ENCODE measurements around the gene BLOC1S6. TPM values are rescaled to one million over a fixed set of nuclear protein-coding genes. Genes with fewer than 3 reads are reported as not detected.
A peak's percentile ranks its signal among the peaks of the same experiment; 100 is the strongest.

Gene BLOC1S6
- total RNA-seq, 1 donor from 2014 or later, result 84.8 TPM

GRCh38 chr15:45587863-45588170, 638 bp downstream of the BLOC1S6 start:
- DNase-seq (ENCODE audit: low read depth), result no peak

GRCh38 chr15:45588219-45588875, 1.2 kb downstream of the BLOC1S6 start:
- peak; percentile 33 for DNase-seq (ENCODE audit: low read depth)

- DNase-seq (ENCODE audit: low read depth), result no peak
Observed at GRCh38 chr15:45589256-45589655, 2.1 kb downstream of the BLOC1S6 start.

- no peak for DNase-seq (ENCODE audit: low read depth)
Observed at GRCh38 chr15:45594319-45594718, 7.1 kb downstream of the BLOC1S6 start.

GRCh38 chr15:45594835-45595530, 7.8 kb downstream of the BLOC1S6 start:
- no peak for DNase-seq (ENCODE audit: low read depth)

GRCh38 chr15:45603881-45604280, 16.7 kb downstream of the BLOC1S6 start:
- no peak for DNase-seq (ENCODE audit: low read depth)

- no peak for DNase-seq (ENCODE audit: low read depth)
Observed at GRCh38 chr15:45604326-45604725, 17.1 kb downstream of the BLOC1S6 start.

GRCh38 chr15:45606413-45606812, 19.2 kb downstream of the BLOC1S6 start:
- no peak for DNase-seq (ENCODE audit: low read depth)

GRCh38 chr15:45606841-45607240, 19.7 kb downstream of the BLOC1S6 start:
- DNase-seq (ENCODE audit: low read depth), result no peak

- DNase-seq (ENCODE audit: low read depth), result peak; percentile 24
Observed at GRCh38 chr15:45611305-45611704, 24.1 kb downstream of the BLOC1S6 start.

- DNase-seq (ENCODE audit: low read depth), result no peak
Observed at GRCh38 chr15:45612790-45613415, 25.7 kb downstream of the BLOC1S6 start.

GRCh38 chr15:45616901-45617323, 29.7 kb downstream of the BLOC1S6 start:
- no peak for DNase-seq (ENCODE audit: low read depth)

- DNase-seq (ENCODE audit: low read depth), result no peak
Observed at GRCh38 chr15:45618813-45619212, 31.6 kb downstream of the BLOC1S6 start.

GRCh38 chr15:45628136-45628535, 41.0 kb downstream of the BLOC1S6 start:
- no peak for DNase-seq (ENCODE audit: low read depth)

- peak; percentile 60 for DNase-seq (ENCODE audit: low read depth)
Observed at GRCh38 chr15:45630917-45631691, 43.9 kb downstream of the BLOC1S6 start.

GRCh38 chr15:45631776-45632175, 44.6 kb downstream of the BLOC1S6 start:
- DNase-seq (ENCODE audit: low read depth), result no peak

GRCh38 chr15:45634432-45635190, 47.4 kb downstream of the BLOC1S6 start, which contains the start of gene SQOR:
TSS of gene SQOR (plus strand) at chr15:45635029. CDS start at chr15:45658924, 23,895 bp downstream.
- DNase-seq (ENCODE audit: low read depth), result peak; percentile 79

GRCh38 chr15:45635191-45635638, 48.0 kb downstream of the BLOC1S6 start:
- peak; percentile 74 for DNase-seq (ENCODE audit: low read depth)

GRCh38 chr15:45635763-45636292, 48.6 kb downstream of the BLOC1S6 start:
- no peak for DNase-seq (ENCODE audit: low read depth)

GRCh38 chr15:45637141-45637540, 50.0 kb downstream of the BLOC1S6 start:
- no peak for DNase-seq (ENCODE audit: low read depth)
